NCI-H226 (cell line): ENCODE data around the gene RPN2.

Source experiments
- DNase-seq: peaks from one replicate; pipeline ENCODE4 v3.0.0-alpha.2; 2015

RPN2 gene

GRCh38 chr20:37188787-37189186 lies 9.7 kb downstream of the RPN2 start:
- no peak for DNase-seq

- no peak for DNase-seq
These were observed 10.4 kb downstream of the RPN2 start for GRCh38 chr20:37189416-37190016.

GRCh38 chr20:37190354-37191112 lies 11.4 kb downstream of the RPN2 start:
- no peak for DNase-seq

- DNase-seq: peak; percentile 59
These were observed 13.2 kb downstream of the RPN2 start for GRCh38 chr20:37192137-37192854.

GRCh38 chr20:37193226-37193625 lies 14.1 kb downstream of the RPN2 start:
- DNase-seq: no peak

- no peak for DNase-seq
These were observed 14.7 kb downstream of the RPN2 start for GRCh38 chr20:37193821-37194220.

GRCh38 chr20:37194621-37195417 lies 15.7 kb downstream of the RPN2 start:
- no peak for DNase-seq

- no peak for DNase-seq
These were observed 20.0 kb downstream of the RPN2 start for GRCh38 chr20:37198932-37199660.

GRCh38 chr20:37200376-37200775 lies 21.2 kb downstream of the RPN2 start:
- no peak for DNase-seq

GRCh38 chr20:37200926-37201826 lies 22.0 kb downstream of the RPN2 start:
- DNase-seq: no peak

GRCh38 chr20:37201827-37202162 lies 22.7 kb downstream of the RPN2 start:
- no peak for DNase-seq

GRCh38 chr20:37202267-37202943 lies 23.3 kb downstream of the RPN2 start:
- peak; percentile 93 for DNase-seq

- DNase-seq: no peak
These were observed 24.9 kb downstream of the RPN2 start for GRCh38 chr20:37204056-37204455.

GRCh38 chr20:37205130-37205529 lies 26.0 kb downstream of the RPN2 start:
- DNase-seq: no peak

- no peak for DNase-seq
These were observed 26.7 kb downstream of the RPN2 start for GRCh38 chr20:37205794-37206193.

GRCh38 chr20:37207171-37207570 lies 28.0 kb downstream of the RPN2 start:
- no peak for DNase-seq

- no peak for DNase-seq
These were observed 30.1 kb downstream of the RPN2 start for GRCh38 chr20:37209193-37209592.

GRCh38 chr20:37209661-37210314 lies 30.7 kb downstream of the RPN2 start:
- DNase-seq: no peak

- no peak for DNase-seq
These were observed 39.3 kb downstream of the RPN2 start for GRCh38 chr20:37218441-37218840.

- DNase-seq: no peak
These were observed 39.8 kb downstream of the RPN2 start for GRCh38 chr20:37218976-37219375.
